K562 (cell line): ENCODE results near the gene SLAIN2. TPM values are rescaled to one million over a fixed set of nuclear protein-coding genes. Genes with fewer than 3 reads are reported as not detected.

Source experiments
- ATF4 ChIP-seq: fragments of 450-650 bp; formaldehyde crosslinking; IDR thresholded peaks from 2 replicates; pipeline ENCODE4 v1.4.0; 2022; ENCODE audit warnings: mild to moderate bottlenecking, moderate library complexity
- CBX1 ChIP-seq: sonication (generic); IDR thresholded peaks from 2 replicates; pipeline ENCODE4 v1.6.1; 2016; ENCODE audit warnings: antibody characterized with exemption, low read depth, mild to moderate bottlenecking
- CREBBP ChIP-seq: IDR thresholded peaks from one replicate; pipeline ENCODE4 v1.6.1; 2012; ENCODE audit warnings: low read depth, mild to moderate bottlenecking, control low read depth, inconsistent platforms, low read length
- CTCFL ChIP-seq: IDR thresholded peaks from 2 replicates; pipeline ENCODE4 v1.6.1; 2011; ENCODE audit warnings: borderline replicate concordance, low read depth, mild to moderate bottlenecking, moderate library complexity, low read length; ENCODE audit not compliant: insufficient read depth, poor library complexity, severe bottlenecking
- ETS1 ChIP-seq: conservative IDR thresholded peaks from 2 replicates; pipeline ENCODE4 v1.6.1; 2011; ENCODE audit warnings: low read depth, mild to moderate bottlenecking, low read length; ENCODE audit not compliant: control insufficient read depth
- MYBL2 ChIP-seq, 2 experiments: fragments of 450-650 bp in 1 of 2; sonication (generic) in 1 of 2; formaldehyde crosslinking in 1 of 2; IDR thresholded peaks; 2 replicates each; pipeline versions ENCODE4 v1.6.1 to v1.8.1; 2017 to 2022; ENCODE audit warnings: borderline replicate concordance in 1 of 2, inconsistent platforms in 1 of 2, low read depth in 1 of 2, mild to moderate bottlenecking in 1 of 2, missing genetic modification reagents in 1 of 2, moderate library complexity in 1 of 2
- RAD21 ChIP-seq, 2 experiments: fragments of 250-450 bp in 1 of 2; fragments of 450-650 bp in 1 of 2; sonication (Bioruptor Pico) in 1 of 2; formaldehyde crosslinking in 1 of 2; IDR thresholded peaks in 1 of 2; conservative IDR thresholded peaks in 1 of 2; 2 replicates each; pipeline versions ENCODE4 v1.4.0 to v1.8.0; 2020 to 2022; ENCODE audit warnings: mild to moderate bottlenecking in 2 of 2, moderate library complexity in 1 of 2
- RBM34 ChIP-seq: fragments of 200-400 bp; formaldehyde crosslinking; IDR thresholded peaks from 2 replicates; pipeline ENCODE4 v1.6.1; 2018; ENCODE audit warnings: low read length, borderline replicate concordance; ENCODE audit not compliant: insufficient read depth
- SAFB ChIP-seq: fragments of 200-400 bp; formaldehyde crosslinking; IDR thresholded peaks from 2 replicates; pipeline ENCODE4 v1.6.1; 2017; ENCODE audit warnings: low read depth, low read length, borderline replicate concordance
- SNRNP70 ChIP-seq: fragments of 200-400 bp; formaldehyde crosslinking; optimal IDR thresholded peaks from 2 replicates; pipeline ENCODE3; 2017; ENCODE audit warnings: low read depth, low read length
- THRB ChIP-seq: fragments of 450-650 bp; formaldehyde crosslinking; conservative IDR thresholded peaks from 2 replicates; pipeline ENCODE4 v1.4.0; 2022; ENCODE audit warnings: mild to moderate bottlenecking, missing genetic modification characterization
- ZKSCAN8 ChIP-seq: fragments of 200-800 bp; sonication (Bioruptor generic); IDR thresholded peaks from 2 replicates; pipeline ENCODE4 v1.6.1; 2016; ENCODE audit warnings: missing genetic modification characterization, missing compliant biosample characterization
- ZNF146 ChIP-seq: IDR thresholded peaks from one replicate; pipeline ENCODE4 v1.6.1; 2018; ENCODE audit warnings: missing compliant biosample characterization; ENCODE audit not compliant: unreplicated experiment
- ZNF224 ChIP-seq: sonication (generic); formaldehyde crosslinking; IDR thresholded peaks from 2 replicates; pipeline ENCODE4 v1.8.0; 2022; ENCODE audit warnings: mild to moderate bottlenecking, missing genetic modification reagents
- ZNF449 ChIP-seq: fragments of 250-450 bp; sonication (Bioruptor Pico); IDR thresholded peaks from 2 replicates; pipeline ENCODE4 v1.8.0; 2022; ENCODE audit warnings: moderate library complexity, mild to moderate bottlenecking, inconsistent platforms
- ZNF76 ChIP-seq: fragments of 250-450 bp; sonication (Bioruptor Pico); IDR thresholded peaks from 2 replicates; pipeline ENCODE4 v1.4.0; 2020; ENCODE audit warnings: mild to moderate bottlenecking, moderate library complexity, borderline replicate concordance
- polyA plus RNA-seq, 8 experiments: library from polyadenylated mRNA; depleted of rRNA in 4 of 8; stranded (reverse) in 5 of 8; unstranded in 3 of 8; fragments of >200 nt; fragmentation: Nextera tagmentation in 2 of 8; fragmentation: Illumina TruSeq in 1 of 8; extraction: Ambion mirVana in 2 of 8; extraction: Trizol in 1 of 8; gene quantifications; 2 replicates each; pipeline versions ENCODE4 v1.2.1 to v1.2.3, GENCODE V29; 2011 to 2014; ENCODE audit warnings: inconsistent platforms in 1 of 8, missing spikeins in 1 of 8
- total RNA-seq, 7 experiments: library from RNA; depleted of rRNA in 6 of 7; stranded (reverse); fragments of >200 nt in 6 of 7; fragmentation: Illumina TruSeq in 2 of 7; extraction: Trizol in 2 of 7; gene quantifications; 2 replicates each; pipeline versions ENCODE4 v1.2.1 to v1.2.3, GENCODE V29; 2011 to 2021; ENCODE audit warnings: low replicate concordance in 1 of 7

Gene SLAIN2
- total and polyA plus RNA-seq, 9 of the 15 experiments (the other 6 are each of a cell fraction or from before 2014, with no cell fraction given), result 3.5 to 116 (median 35.0) TPM

GRCh38 chr4:48340276-48340964 lies 909 bp upstream of the SLAIN2 start (continued):
- no peak for TF ChIP-seq ZNF449 (CRISPR knock-in tag)
- no peak for TF ChIP-seq RBM34
- TF ChIP-seq THRB (CRISPR knock-in tag), result no peak
- no peak for TF ChIP-seq SAFB
- TF ChIP-seq CBX1, result no peak
- TF ChIP-seq ZNF146, result no peak
- no peak for TF ChIP-seq ZKSCAN8 (CRISPR knock-in tag)
- TF ChIP-seq CTCFL, result no peak
- TF ChIP-seq ZNF76 (CRISPR knock-in tag), result no peak
- no peak for TF ChIP-seq SNRNP70
- TF ChIP-seq ZNF224 (CRISPR knock-in tag), result no peak
- 0 out of 2 replicates have a peak, but pooled peaks have one; percentile 6 for TF ChIP-seq ATF4 (CRISPR knock-in tag)
- no peak for TF ChIP-seq CREBBP
- TF ChIP-seq ETS1, result no peak
- TF ChIP-seq MYBL2 (IDR thresholded peaks at IDR 0.05; ENCODE audit: low read depth), result peak; percentile 67
- no peak for TF ChIP-seq MYBL2 (CRISPR knock-in tag; IDR thresholded peaks at IDR 0.05; ENCODE audit: borderline replicate concordance)
- TF ChIP-seq RAD21 (CRISPR knock-in tag; conservative IDR thresholded peaks at IDR 0.05 in 1 of 2, IDR thresholded peaks at IDR 0.05 in 1 of 2), result no peak
